Tibial artery (tissue), 4 donors: ENCODE data around the gene STAT5B.
"Not testable (repeated sequence)": the region's sequence is repeated elsewhere in the genome, so short reads cannot be mapped to it uniquely, and the experiment has no call there.

Experiments used
- DNase-seq, 2 donors: peaks; one replicate each; pipeline ENCODE4 v3.0.0-alpha.2; 2019
- H3K27ac ChIP-seq, 2 donors: fragments of 200-600 bp; sonication (generic) in 1 of 2; 1 replicate in 1 of 2; 2 replicates in 1 of 2; pipeline ENCODE4 v1.5.1; 2018 to 2019; ENCODE audit warnings: mild to moderate bottlenecking in 1 of 2
- H3K27me3 ChIP-seq, 2 donors: fragments of 200-600 bp; sonication (generic) in 1 of 2; one replicate each; pipeline versions ENCODE4 v1.5.1 to v1.6.0; 2016 to 2019
- H3K36me3 ChIP-seq, 3 donors: fragments of 200-600 bp; sonication (generic) in 2 of 3; one replicate each; pipeline ENCODE4 v1.5.1; 2016 to 2019; ENCODE audit warnings: mild to moderate bottlenecking in 2 of 3
- H3K4me1 ChIP-seq, 4 donors: fragments of 200-600 bp; sonication (generic) in 2 of 4; 1 replicate in 3 of 4; 2 replicates in 1 of 4; pipeline ENCODE4 v1.5.1; 2016 to 2019
- H3K4me3 ChIP-seq, 2 donors: fragments of 200-600 bp; sonication (generic) in 1 of 2; 1 replicate in 1 of 2; 2 replicates in 1 of 2; pipeline ENCODE4 v1.5.1; 2018 to 2019; ENCODE audit warnings: mild to moderate bottlenecking in 2 of 2
- H3K9me3 ChIP-seq, 3 donors: fragments of 200-600 bp; sonication (generic) in 1 of 3; one replicate each; pipeline ENCODE4 v1.5.1; 2016 to 2019
- intact Hi-C: fragments of 100-400 bp; cut with DNase I; formaldehyde crosslinking; loops from one replicate; pipeline ENCODE4 v1.15.0; 2023; ENCODE audit warnings: low total_unique reads
- TF ChIP-seq, protein P1 (sequence below), 2 experiments: fragments of 200-600 bp in 1 of 2; fragments of 450-650 bp in 1 of 2; IDR thresholded peaks; one replicate each; pipeline ENCODE4 v1.5.1; 2017 to 2019; ENCODE audit warnings: antibody characterized with exemption in 2 of 2, mild to moderate bottlenecking in 1 of 2, moderate library complexity in 1 of 2

Gene STAT5B

DNA sequence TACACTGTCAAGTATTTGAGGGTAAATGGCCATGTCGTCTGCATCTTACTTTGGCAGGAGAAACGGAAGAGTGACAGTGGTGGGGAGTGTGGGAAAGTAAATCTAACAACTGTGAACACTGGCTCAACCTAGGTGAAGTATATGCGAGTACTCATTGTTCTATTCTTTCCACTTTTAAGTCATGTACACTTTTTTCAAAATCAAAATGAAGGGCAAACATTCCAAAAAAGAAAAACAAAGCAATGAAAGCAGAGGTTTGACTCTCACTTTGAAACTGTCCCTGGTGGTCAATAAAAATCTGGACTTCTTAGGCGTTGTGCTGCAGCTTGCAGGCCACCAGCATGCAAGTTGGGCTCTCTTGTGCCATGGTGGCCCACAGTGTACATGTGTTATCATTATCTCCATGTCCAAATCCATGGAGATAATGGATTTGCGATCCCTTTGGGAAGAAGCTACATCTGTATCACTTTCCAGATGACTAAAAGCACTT, 32.7 kb downstream of the STAT5B start:
- H3K4me1 ChIP-seq = peaks cover 0 to 30% (median 7%) of the 10 kb centered on the region in 4 donors
- no peaks in the 10 kb centered on the region for H3K9me3 ChIP-seq
- TF ChIP-seq, protein P1, sequence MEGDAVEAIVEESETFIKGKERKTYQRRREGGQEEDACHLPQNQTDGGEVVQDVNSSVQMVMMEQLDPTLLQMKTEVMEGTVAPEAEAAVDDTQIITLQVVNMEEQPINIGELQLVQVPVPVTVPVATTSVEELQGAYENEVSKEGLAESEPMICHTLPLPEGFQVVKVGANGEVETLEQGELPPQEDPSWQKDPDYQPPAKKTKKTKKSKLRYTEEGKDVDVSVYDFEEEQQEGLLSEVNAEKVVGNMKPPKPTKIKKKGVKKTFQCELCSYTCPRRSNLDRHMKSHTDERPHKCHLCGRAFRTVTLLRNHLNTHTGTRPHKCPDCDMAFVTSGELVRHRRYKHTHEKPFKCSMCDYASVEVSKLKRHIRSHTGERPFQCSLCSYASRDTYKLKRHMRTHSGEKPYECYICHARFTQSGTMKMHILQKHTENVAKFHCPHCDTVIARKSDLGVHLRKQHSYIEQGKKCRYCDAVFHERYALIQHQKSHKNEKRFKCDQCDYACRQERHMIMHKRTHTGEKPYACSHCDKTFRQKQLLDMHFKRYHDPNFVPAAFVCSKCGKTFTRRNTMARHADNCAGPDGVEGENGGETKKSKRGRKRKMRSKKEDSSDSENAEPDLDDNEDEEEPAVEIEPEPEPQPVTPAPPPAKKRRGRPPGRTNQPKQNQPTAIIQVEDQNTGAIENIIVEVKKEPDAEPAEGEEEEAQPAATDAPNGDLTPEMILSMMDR (IDR thresholded peaks at IDR 0.05) = no peak
- no peaks in the 10 kb centered on the region for H3K27me3 ChIP-seq
- no peak overlapping the region for H3K27ac ChIP-seq
- intact Hi-C loops = no loop called here
- H3K4me3 ChIP-seq = no peak overlapping the region
- no peaks in the 10 kb centered on the region for H3K36me3 ChIP-seq
- DNase-seq = no peak

DNA sequence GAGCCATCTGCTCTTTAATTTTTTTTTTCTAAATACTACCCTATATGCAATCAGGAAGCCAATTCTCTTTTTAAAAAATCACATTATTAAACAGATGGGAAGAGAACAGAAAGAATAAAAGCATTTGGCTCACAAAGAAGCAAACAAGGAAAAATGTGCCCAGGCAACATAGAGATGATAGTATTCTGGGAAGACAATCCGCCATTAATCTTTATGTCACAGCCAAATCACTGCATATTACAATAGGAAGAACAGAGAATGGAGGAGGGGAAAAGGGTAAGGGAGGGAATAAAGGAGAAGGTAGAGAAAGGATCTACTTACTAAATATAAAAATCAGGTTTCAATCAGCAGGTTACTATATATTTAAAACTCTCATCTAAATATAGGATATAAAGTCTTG, 34.3 kb downstream of the STAT5B start:
- Histone ChIP-seq H3K27ac (no peak overlapping the region), H3K9me3 (no peaks in the 10 kb centered on the region), H3K36me3 (no peaks in the 10 kb centered on the region), H3K4me1 (peaks cover 0 to 15% (median 2%) of the 10 kb centered on the region in 4 donors), H3K4me3 (no peak overlapping the region), H3K27me3 (no peaks in the 10 kb centered on the region)
- DNase-seq = no peak
- TF ChIP-seq, protein P1 (IDR thresholded peaks at IDR 0.05) = no peak
- intact Hi-C loops = no loop called here

DNA sequence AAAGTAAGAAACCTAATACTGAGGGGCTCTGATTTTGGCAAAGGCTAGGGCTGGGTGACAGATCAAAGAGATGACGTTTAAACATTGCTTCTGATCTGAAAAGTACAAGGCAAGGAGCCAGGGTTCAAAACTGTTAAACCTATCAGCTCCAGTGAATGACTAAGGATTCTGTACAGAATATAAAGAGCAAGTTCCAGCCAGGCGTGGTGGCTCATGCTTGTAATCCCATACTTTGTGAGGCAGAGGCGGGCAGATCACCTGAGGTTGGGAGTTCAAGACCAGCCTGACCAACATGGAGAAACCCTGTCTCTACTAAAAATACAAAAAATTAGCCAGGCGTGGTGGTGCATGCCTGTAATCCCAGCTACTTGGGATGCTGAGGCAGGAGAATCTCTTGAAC, 35.3 kb downstream of the STAT5B start:
- peaks cover 0 to 12% (median 0%) of the 10 kb centered on the region in 4 donors for H3K4me1 ChIP-seq
- intact Hi-C loops, H3K9me3 ChIP-seq, H3K27me3 ChIP-seq, H3K36me3 ChIP-seq, H3K27ac ChIP-seq, H3K4me3 ChIP-seq, DNase-seq: not testable (repeated sequence)

DNA sequence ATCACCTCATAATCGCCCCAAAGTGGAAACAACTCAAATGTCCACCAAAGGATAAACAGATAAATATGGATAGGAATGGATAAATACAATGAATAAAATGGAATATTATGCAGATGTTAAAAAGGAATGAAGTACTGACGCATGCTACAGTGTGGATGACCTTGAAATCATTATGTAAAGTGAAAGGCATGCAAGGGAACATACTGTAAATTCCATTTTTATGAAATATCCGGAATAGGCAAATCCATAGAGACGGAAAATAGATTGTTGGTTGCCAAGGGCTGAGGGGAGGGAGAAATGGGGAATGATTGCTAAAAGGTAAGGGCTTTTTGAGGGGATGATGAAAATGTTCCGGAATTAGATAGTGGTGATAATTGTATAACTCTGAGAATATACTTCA, 36.0 kb downstream of the STAT5B start:
- DNase-seq = no peak
- intact Hi-C loops = no loop called here
- H3K4me3 ChIP-seq = no peak overlapping the region
- no peak overlapping the region for H3K27ac ChIP-seq
- H3K9me3 ChIP-seq = no peaks in the 10 kb centered on the region
- H3K27me3 ChIP-seq = no peaks in the 10 kb centered on the region
- no peaks in the 10 kb centered on the region for H3K36me3 ChIP-seq
- peaks cover 0 to 12% (median 0%) of the 10 kb centered on the region in 4 donors for H3K4me1 ChIP-seq
- TF ChIP-seq, protein P1 (IDR thresholded peaks at IDR 0.05) = no peak

DNA sequence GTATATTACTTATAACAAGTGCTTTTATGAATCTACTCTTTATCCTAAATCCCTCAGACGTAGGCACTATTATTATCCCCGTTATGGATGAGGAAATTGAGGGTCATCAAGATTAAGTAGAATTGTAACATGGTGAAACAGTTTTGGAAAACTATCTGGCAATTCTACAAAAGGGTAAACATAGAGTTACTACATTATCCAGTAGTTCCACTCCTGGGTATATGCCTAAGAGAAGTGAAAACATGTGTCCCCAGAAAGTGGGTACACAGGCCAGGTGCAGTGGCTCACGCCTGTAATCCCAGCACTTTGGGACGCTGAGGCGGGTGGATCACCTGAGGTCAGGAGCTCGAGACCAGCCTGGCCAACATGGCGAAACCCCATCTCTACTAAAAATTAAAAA, 36.6 kb downstream of the STAT5B start:
- H3K4me3 ChIP-seq, H3K9me3 ChIP-seq, DNase-seq, H3K36me3 ChIP-seq, H3K27ac ChIP-seq, intact Hi-C loops, H3K27me3 ChIP-seq: not testable (repeated sequence)
- peaks cover 0 to 14% (median 0%) of the 10 kb centered on the region in 4 donors for H3K4me1 ChIP-seq

DNA sequence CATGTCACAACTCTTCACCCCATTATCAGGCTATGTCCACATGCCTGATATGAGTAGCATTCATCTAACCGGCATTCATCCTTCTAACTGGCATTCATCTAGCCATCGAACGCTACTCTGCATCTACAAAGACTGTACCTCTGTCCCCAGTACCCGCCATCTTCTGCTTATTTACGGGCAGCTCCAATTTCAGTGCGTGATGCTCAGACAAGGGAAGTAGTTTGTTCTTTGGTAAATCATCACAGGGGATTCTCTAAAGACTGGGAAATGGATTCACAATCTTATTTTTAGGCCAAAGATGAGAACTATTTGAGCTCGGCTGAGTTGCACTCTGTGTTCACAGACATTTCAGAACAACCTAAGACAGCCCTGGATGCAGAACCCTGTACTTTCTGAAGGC, 39.4 kb downstream of the STAT5B start:
- Histone ChIP-seq H3K27me3 (no peaks in the 10 kb centered on the region), H3K27ac (no peak overlapping the region), H3K4me3 (no peak overlapping the region), H3K4me1 (peaks cover 0 to 30% (median 1%) of the 10 kb centered on the region in 4 donors), H3K36me3 (no peaks in the 10 kb centered on the region), H3K9me3 (no peaks in the 10 kb centered on the region)
- TF ChIP-seq, protein P1 (IDR thresholded peaks at IDR 0.05) = no peak
- intact Hi-C loops = no loop called here
- DNase-seq = no peak

DNA sequence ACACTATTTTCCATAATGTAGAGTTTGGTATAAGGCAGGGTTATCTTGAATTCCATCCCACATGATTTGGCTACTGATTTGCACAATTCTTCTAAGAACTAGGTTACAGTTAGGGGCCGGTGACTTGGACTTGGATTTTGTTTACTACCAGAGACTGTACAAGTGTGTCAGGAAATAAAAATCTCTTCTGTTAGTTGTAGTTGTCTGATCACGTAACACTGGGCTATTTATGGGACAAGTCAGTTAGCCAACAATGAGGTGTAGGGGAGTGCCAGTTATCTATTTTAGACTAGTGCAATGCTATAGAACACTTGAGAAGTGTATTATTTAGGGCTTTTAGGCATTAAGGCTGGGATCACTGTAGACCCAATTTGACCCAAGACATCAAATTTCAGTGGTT, 42.2 kb downstream of the STAT5B start:
- intact Hi-C loops = no loop called here

More for the DNA sequence above, 42.2 kb downstream of the STAT5B start:
- Histone ChIP-seq H3K4me3 (no peak overlapping the region), H3K4me1 (peaks cover 0 to 23% (median 1%) of the 10 kb centered on the region in 4 donors), H3K27ac (no peak overlapping the region), H3K36me3 (peaks cover 0 to 6% (median 0%) of the 10 kb centered on the region in 3 donors), H3K27me3 (no peaks in the 10 kb centered on the region), H3K9me3 (no peaks in the 10 kb centered on the region)
- TF ChIP-seq, protein P1 (IDR thresholded peaks at IDR 0.05) = no peak
- no peak for DNase-seq
